ENCODE measurements around the gene UTP11. TPM values are rescaled to one million over a fixed set of nuclear protein-coding genes. Genes with fewer than 3 reads are reported as not detected.

The UTP11 gene
- total and polyA plus RNA-seq, 2 donors (not counting 3 experiments of a cell fraction or from before 2014, with no cell fraction given) = 20.1 to 54.1 TPM

DNA sequence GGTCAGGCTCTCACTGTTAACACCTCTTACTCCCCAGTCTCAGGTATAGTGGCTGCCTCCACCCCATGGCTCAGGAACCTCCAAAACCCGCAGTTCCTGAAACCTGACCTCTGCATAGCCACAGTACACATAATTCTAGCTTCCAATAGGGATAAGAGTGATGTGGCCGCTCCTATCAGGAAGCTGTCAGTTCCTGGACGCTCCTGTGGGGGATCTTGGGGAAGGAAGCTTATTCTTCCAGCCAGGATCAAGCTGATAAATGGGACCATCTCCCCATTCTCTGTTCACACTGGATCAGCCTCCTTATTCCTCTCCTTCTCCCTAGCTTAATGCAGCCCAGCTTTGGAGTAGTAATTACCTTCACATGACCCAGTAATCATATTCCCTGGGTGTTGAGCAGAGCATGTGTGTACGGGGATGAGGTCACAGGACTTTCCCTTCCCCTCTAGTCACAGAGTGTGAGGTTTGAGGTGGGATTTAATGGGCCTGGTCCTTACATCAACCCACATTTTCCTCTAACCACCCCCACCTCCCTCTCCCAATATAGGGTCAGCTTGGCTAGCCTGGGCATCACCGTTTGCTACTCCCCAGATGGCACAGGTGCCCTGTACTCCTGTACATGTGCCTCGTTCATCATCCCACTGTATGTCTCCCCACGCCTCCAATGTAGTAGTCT lies 41.0 kb downstream of the UTP11 start:
- no peaks in the 10 kb centered on the region for H3K36me3 ChIP-seq (ENCODE audit: control insufficient read depth in 2 of 2, extremely low read depth in 1 of 2, insufficient read depth in 2 of 2, low read length in 2 of 2)
- H3K4me2 ChIP-seq (ENCODE audit: insufficient read depth, low read length) = no peak overlapping the region
- no peak overlapping the region for H2AFZ ChIP-seq (ENCODE audit: low read depth, low read length)
- POLR2A ChIA-PET = no interaction called here
- no TSS peak for BruUV-seq (replicated peaks)
- CTCF ChIA-PET = interaction anchor here (0.6 to 1.2 kb wide), 7 partner anchors 11 to 780 kb away, joined by 3 to 4 read pairs (median 3); no protein-coding TSS in a partner anchor
- no peak overlapping the region for H3K9ac ChIP-seq (replicated peaks; ENCODE audit: extremely low read depth, insufficient read depth, low read length)
- no peaks in the 10 kb centered on the region for H3K4me1 ChIP-seq (ENCODE audit: control insufficient read depth, extremely low read depth, insufficient read depth, low read length)
- TF ChIP-seq JUN (IDR thresholded peaks at IDR 0.05; ENCODE audit: borderline replicate concordance, insufficient read depth, insufficient read length, low read depth) (no peak), POLR2AphosphoS5 (IDR thresholded peaks at IDR 0.05; ENCODE audit: insufficient read depth, low read depth, low read length) (no peak), GATA2 (IDR thresholded peaks at IDR 0.05; ENCODE audit: insufficient read depth, insufficient read length, low read depth, low read length) (no peak), POLR2A (IDR thresholded peaks at IDR 0.05; ENCODE audit: low read depth, low read length) (no peak), MYC (IDR thresholded peaks at IDR 0.05; ENCODE audit: low read depth, low read length) (no peak), EZH2 (IDR thresholded peaks at IDR 0.05; ENCODE audit: borderline replicate concordance, low read depth, low read length, severe bottlenecking) (no peak), FOS (IDR thresholded peaks at IDR 0.05; ENCODE audit: borderline replicate concordance, insufficient read depth, low read length) (no peak)
- TF ChIP-seq, protein P1, sequence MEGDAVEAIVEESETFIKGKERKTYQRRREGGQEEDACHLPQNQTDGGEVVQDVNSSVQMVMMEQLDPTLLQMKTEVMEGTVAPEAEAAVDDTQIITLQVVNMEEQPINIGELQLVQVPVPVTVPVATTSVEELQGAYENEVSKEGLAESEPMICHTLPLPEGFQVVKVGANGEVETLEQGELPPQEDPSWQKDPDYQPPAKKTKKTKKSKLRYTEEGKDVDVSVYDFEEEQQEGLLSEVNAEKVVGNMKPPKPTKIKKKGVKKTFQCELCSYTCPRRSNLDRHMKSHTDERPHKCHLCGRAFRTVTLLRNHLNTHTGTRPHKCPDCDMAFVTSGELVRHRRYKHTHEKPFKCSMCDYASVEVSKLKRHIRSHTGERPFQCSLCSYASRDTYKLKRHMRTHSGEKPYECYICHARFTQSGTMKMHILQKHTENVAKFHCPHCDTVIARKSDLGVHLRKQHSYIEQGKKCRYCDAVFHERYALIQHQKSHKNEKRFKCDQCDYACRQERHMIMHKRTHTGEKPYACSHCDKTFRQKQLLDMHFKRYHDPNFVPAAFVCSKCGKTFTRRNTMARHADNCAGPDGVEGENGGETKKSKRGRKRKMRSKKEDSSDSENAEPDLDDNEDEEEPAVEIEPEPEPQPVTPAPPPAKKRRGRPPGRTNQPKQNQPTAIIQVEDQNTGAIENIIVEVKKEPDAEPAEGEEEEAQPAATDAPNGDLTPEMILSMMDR (IDR thresholded peaks at IDR 0.05; ENCODE audit: extremely low read depth in 1 of 2, insufficient read depth in 1 of 2, low read depth in 1 of 2, low read length in 2 of 2) = no peak
- TF ChIP-seq, protein P2, sequence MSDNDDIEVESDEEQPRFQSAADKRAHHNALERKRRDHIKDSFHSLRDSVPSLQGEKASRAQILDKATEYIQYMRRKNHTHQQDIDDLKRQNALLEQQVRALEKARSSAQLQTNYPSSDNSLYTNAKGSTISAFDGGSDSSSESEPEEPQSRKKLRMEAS (IDR thresholded peaks at IDR 0.05; ENCODE audit: insufficient read depth, insufficient read length) = no peak
- peaks cover 4 to 6% of the 10 kb centered on the region in 2 experiments for H3K27me3 ChIP-seq (ENCODE audit: control insufficient read depth in 2 of 2, insufficient read depth in 2 of 2, low read length in 2 of 2)
- intact Hi-C loops (cut with micrococcal nuclease) = no loop called here
- H3K27ac ChIP-seq (ENCODE audit: insufficient read depth, low read depth, low read length) = no peak overlapping the region
- no peaks in the 10 kb centered on the region for H3K9me1 ChIP-seq (replicated peaks; ENCODE audit: control insufficient read depth, extremely low read depth, insufficient read depth, low read length)
- no peaks in the 10 kb centered on the region for H4K20me1 ChIP-seq (replicated peaks; ENCODE audit: control insufficient read depth, extremely low read depth, insufficient read depth, low read length)
- DNase-seq (ENCODE audit: low read depth, low spot score) (no peak), FAIRE-seq (no peak)
- dilution Hi-C loops (cut with MboI; ENCODE audit: extremely low pct_ligation_motif_present, low sequenced_read_pairs) = no loop called here
- H3K4me3 ChIP-seq (replicated peaks in 1 of 3; ENCODE audit: insufficient read depth in 1 of 3, low read depth in 1 of 3, low read length in 3 of 3) = no peak overlapping the region
- H3K79me2 ChIP-seq (ENCODE audit: control insufficient read depth, insufficient read depth, low read length) = no peaks in the 10 kb centered on the region
- H3K9me3 ChIP-seq (replicated peaks; ENCODE audit: control insufficient read depth, insufficient read depth, low read length) = no peaks in the 10 kb centered on the region
